IMR-90 (cell line): ENCODE measurements around the gene INO80B. TPM values are rescaled to one million over a fixed set of nuclear protein-coding genes. Genes with fewer than 3 reads are reported as not detected.

Experiments used
- ATAC-seq: fragments of 200-7000 bp; cut with Tn5 transposase; 2 replicates; pipeline ENCODE4 v1.9.1; 2020; ENCODE audit warnings: low read depth, mild to moderate bottlenecking, moderate library complexity
- BruUV-seq: library from RNA; stranded (reverse); fragments of 400-500 nt; replicated peaks from 2 replicates; lab custom pipeline; 2021; lab: Mats Ljungman, UMichigan
- CTCF ChIA-PET: fragments of 300-600 bp; formaldehyde crosslinking; extraction: SDS; loops from one replicate; lab custom pipeline; 2021; ENCODE audit warnings: antibody characterized with exemption; lab: Yijun Ruan, JAX
- POLR2A ChIA-PET: fragments of 300-600 bp; sonication (Branson Sonifier 250); formaldehyde crosslinking; loops from one replicate; lab custom pipeline; 2022; ENCODE audit warnings: antibody characterized with exemption; ENCODE audit not compliant: unreplicated experiment; lab: Charles Lee
- DNase-seq: peaks from one replicate; pipeline ENCODE4 v3.0.0; 2013
- H2AFZ ChIP-seq: replicated peaks from 2 replicates; pipeline ENCODE3; 2013; ENCODE audit warnings: low read length, mild to moderate bottlenecking; ENCODE audit not compliant: poor library complexity
- H2AK5ac ChIP-seq: 2 replicates; pipeline ENCODE4 v1.6.1; 2013; ENCODE audit warnings: low read depth, low read length, inconsistent platforms
- H2AK9ac ChIP-seq: replicated peaks from 2 replicates; pipeline ENCODE3; 2013; ENCODE audit warnings: mild to moderate bottlenecking, low read depth, low read length, moderate library complexity; ENCODE audit not compliant: poor library complexity
- H2BK120ac ChIP-seq: 2 replicates; pipeline ENCODE4 v1.6.1; 2013; ENCODE audit warnings: low read depth, low read length, inconsistent platforms
- H2BK15ac ChIP-seq: 3 replicates; pipeline ENCODE4 v1.6.1; 2013; ENCODE audit warnings: low read depth, low read length, inconsistent platforms
- H2BK20ac ChIP-seq: 2 replicates; pipeline ENCODE4 v1.6.1; 2013; ENCODE audit warnings: low read depth, mild to moderate bottlenecking, inconsistent platforms, low read length, moderate library complexity
- H2BK5ac ChIP-seq: 2 replicates; pipeline ENCODE4 v1.6.1; 2013; ENCODE audit warnings: mild to moderate bottlenecking, low read depth, low read length, inconsistent platforms; ENCODE audit not compliant: poor library complexity, severe bottlenecking
- H3K14ac ChIP-seq: replicated peaks from 2 replicates; pipeline ENCODE4 v1.6.1; 2013; ENCODE audit warnings: low read depth, low read length, inconsistent platforms
- H3K18ac ChIP-seq: 2 replicates; pipeline ENCODE4 v1.6.1; 2013; ENCODE audit warnings: low read depth, low read length, control low read depth
- H3K23ac ChIP-seq: 2 replicates; pipeline ENCODE4 v1.6.1; 2013; ENCODE audit warnings: low read depth, low read length, inconsistent platforms
- H3K27ac ChIP-seq: 2 replicates; pipeline ENCODE4 v1.5.1; 2013; ENCODE audit warnings: mild to moderate bottlenecking, control low read depth, low read length; ENCODE audit not compliant: insufficient read depth
- H3K27me3 ChIP-seq: 2 replicates; pipeline ENCODE4 v1.6.1; 2013; ENCODE audit warnings: low read length; ENCODE audit not compliant: control insufficient read depth, insufficient read depth
- H3K36me3 ChIP-seq: 2 replicates; pipeline ENCODE4 v1.6.1; 2013; ENCODE audit warnings: low read length, mixed read lengths; ENCODE audit not compliant: control insufficient read depth, insufficient read depth
- H3K4ac ChIP-seq: 2 replicates; pipeline ENCODE4 v1.6.1; 2013; ENCODE audit warnings: low read depth, low read length, inconsistent platforms
- H3K4me1 ChIP-seq: 2 replicates; pipeline ENCODE4 v1.6.1; 2013; ENCODE audit warnings: low read length, mixed read lengths; ENCODE audit not compliant: control insufficient read depth, insufficient read depth
- H3K4me2 ChIP-seq: 2 replicates; pipeline ENCODE4 v1.6.1; 2013; ENCODE audit warnings: low read depth, mild to moderate bottlenecking, control low read depth, low read length, moderate library complexity
- H3K4me3 ChIP-seq: 2 replicates; pipeline ENCODE4 v1.5.1; 2013; ENCODE audit warnings: low read depth, mild to moderate bottlenecking, control low read depth, low read length, moderate library complexity; ENCODE audit not compliant: insufficient read depth
- H3K56ac ChIP-seq: 2 replicates; pipeline ENCODE4 v1.6.1; 2013; ENCODE audit warnings: low read length, inconsistent platforms; ENCODE audit not compliant: insufficient read depth; ENCODE audit errors: extremely low read depth
- H3K79me1 ChIP-seq, 2 experiments: 2 replicates each; pipeline ENCODE4 v1.6.1; 2013; ENCODE audit warnings: low read length in 2 of 2, inconsistent platforms in 1 of 2, low read depth in 1 of 2
- H3K9ac ChIP-seq: 2 replicates; pipeline ENCODE4 v1.6.1; 2013; ENCODE audit warnings: low read depth, low read length, control low read depth
- H3K9me1 ChIP-seq: 2 replicates; pipeline ENCODE4 v1.6.1; 2013; ENCODE audit warnings: low read length, inconsistent platforms; ENCODE audit not compliant: insufficient read depth
- H3K9me3 ChIP-seq: 2 replicates; pipeline ENCODE4 v1.6.1; 2013; ENCODE audit warnings: low read length; ENCODE audit not compliant: control insufficient read depth, insufficient read depth
- H4K20me1 ChIP-seq: 2 replicates; pipeline ENCODE4 v1.6.1; 2013; ENCODE audit warnings: low read length, inconsistent platforms; ENCODE audit not compliant: insufficient read depth
- H4K5ac ChIP-seq: 2 replicates; pipeline ENCODE4 v1.6.1; 2013; ENCODE audit warnings: mild to moderate bottlenecking, low read depth, low read length, control low read depth
- H4K8ac ChIP-seq, 2 experiments: 2 replicates each; pipeline ENCODE4 v1.6.1; 2013; ENCODE audit warnings: low read depth in 2 of 2, low read length in 2 of 2, control low read depth in 1 of 2, inconsistent platforms in 1 of 2
- H4K91ac ChIP-seq: 2 replicates; pipeline ENCODE4 v1.6.1; 2013; ENCODE audit warnings: low read depth, low read length, inconsistent platforms; ENCODE audit not compliant: insufficient read depth
- BHLHE40 ChIP-seq: fragments of 150-350 bp; IDR thresholded peaks from 2 replicates; pipeline ENCODE4 v1.6.1; 2016; ENCODE audit warnings: mild to moderate bottlenecking, low read depth, low read length
- CEBPB ChIP-seq: IDR thresholded peaks from 2 replicates; pipeline ENCODE4 v1.6.1; 2012; ENCODE audit warnings: low read depth, low read length, improper control_type of control experiment
- CHD1 ChIP-seq: IDR thresholded peaks from 2 replicates; pipeline ENCODE4 v1.6.1; 2012; ENCODE audit warnings: low read depth, low read length, improper control_type of control experiment
- CTCF ChIP-seq: conservative IDR thresholded peaks from 2 replicates; pipeline ENCODE4 v1.5.1; 2012; ENCODE audit warnings: mild to moderate bottlenecking, low read depth, low read length, improper control_type of control experiment
- ELK1 ChIP-seq: fragments of 150-350 bp; IDR thresholded peaks from 2 replicates; pipeline ENCODE4 v1.6.1; 2016; ENCODE audit warnings: low read depth, mild to moderate bottlenecking, low read length, moderate library complexity, borderline replicate concordance
- FOS ChIP-seq: fragments of 150-350 bp; IDR thresholded peaks from 2 replicates; pipeline ENCODE4 v1.6.1; 2016; ENCODE audit warnings: low read depth, low read length
- MAZ ChIP-seq: IDR thresholded peaks from 2 replicates; pipeline ENCODE4 v1.6.1; 2012; ENCODE audit warnings: low read depth, mild to moderate bottlenecking, low read length, improper control_type of control experiment, moderate library complexity, borderline replicate concordance
- MXI1 ChIP-seq: IDR thresholded peaks from 2 replicates; pipeline ENCODE4 v1.6.1; 2012; ENCODE audit warnings: low read depth, mild to moderate bottlenecking, low read length, moderate library complexity, borderline replicate concordance
- NFE2L2 ChIP-seq: fragments of 150-350 bp; IDR thresholded peaks from 2 replicates; pipeline ENCODE4 v1.6.1; 2016; ENCODE audit warnings: low read depth, mild to moderate bottlenecking, low read length
- POLR2A ChIP-seq: IDR thresholded peaks from 2 replicates; pipeline ENCODE4 v1.6.1; 2012; ENCODE audit warnings: mild to moderate bottlenecking, low read depth, low read length
- RAD21 ChIP-seq: IDR thresholded peaks from 2 replicates; pipeline ENCODE4 v1.6.1; 2012; ENCODE audit warnings: low read length, improper control_type of control experiment
- RFX5 ChIP-seq: IDR thresholded peaks from 2 replicates; pipeline ENCODE4 v1.8.0; 2012; ENCODE audit warnings: low read depth, mild to moderate bottlenecking, low read length, moderate library complexity
- SMC3 ChIP-seq: fragments of 150-350 bp; IDR thresholded peaks from 2 replicates; pipeline ENCODE4 v1.6.1; 2016; ENCODE audit warnings: low read depth, mild to moderate bottlenecking, antibody characterized with exemption, low read length, moderate library complexity
- USF2 ChIP-seq: fragments of 150-350 bp; IDR thresholded peaks from 2 replicates; pipeline ENCODE4 v1.6.1; 2017; ENCODE audit warnings: mild to moderate bottlenecking, antibody characterized with exemption, low read length, low read depth
- WGBS, 2 experiments: methylation state at CpG; one replicate each; pipeline versions ENCODE4 v1.1.5 to v1.1.7; 2013; ENCODE audit warnings: missing lambda C conversion rate in 2 of 2; ENCODE audit not compliant: insufficient read length in 1 of 2; ENCODE audit errors: extremely low coverage in 2 of 2; 5-methylcytosine and 5-hydroxymethylcytosine counted together
- dilution Hi-C: fragments of 300-500 bp; cut with HindIII; formaldehyde crosslinking; loops from one replicate; pipeline ENCODE4 v1.14.3; 2018; ENCODE audit warnings: low sequenced_read_pairs; ENCODE audit not compliant: unreplicated experiment
- in situ Hi-C: fragments of 300-500 bp; cut with MboI; formaldehyde crosslinking; loops from 3 replicates; pipeline ENCODE4 v1.14.3; 2019; ENCODE audit warnings: low sequenced_read_pairs, inconsistent platforms, mixed read lengths
- intact Hi-C: fragments of 100-400 bp; cut with micrococcal nuclease; formaldehyde crosslinking; loops from 2 replicates; pipeline ENCODE4 v1.10.0; 2022
- polyA plus RNA-seq, 3 experiments: library from polyadenylated mRNA; depleted of rRNA; stranded (reverse); fragments of >200 nt; gene quantifications; 2 replicates each; pipeline ENCODE4 v1.2.3, GENCODE V29; 2012; ENCODE audit warnings: low replicate concordance in 1 of 3
- total RNA-seq: library from RNA; depleted of rRNA; stranded (reverse); fragments of >200 nt; gene quantifications from 2 replicates; pipeline ENCODE4 v1.2.3, GENCODE V29; 2012

Gene INO80B
- total and polyA plus RNA-seq, 2 of the 4 experiments (the other 2 are of a cell fraction) = 4.5 to 10.5 TPM

GRCh38 chr2:74448771-74449170 is 6.1 kb upstream of the INO80B start:
- Histone ChIP-seq H2AFZ (no peak overlapping the region), H3K9me3 (no peaks in the 10 kb centered on the region), H4K20me1 (no peaks in the 10 kb centered on the region), H2BK15ac (no peak overlapping the region), H3K18ac (no peak overlapping the region), H3K4me2 (no peak overlapping the region), H3K27ac (no peak overlapping the region), H4K91ac (no peak overlapping the region), H4K5ac (no peak overlapping the region), H2BK20ac (no peak overlapping the region), H3K36me3 (no peaks in the 10 kb centered on the region), H2AK9ac (no peak overlapping the region), H3K79me1 (no peaks in the 10 kb centered on the region), H3K4me3 (no peak overlapping the region), H2AK5ac (no peak overlapping the region), H2BK120ac (no peak overlapping the region), H3K9ac (no peak overlapping the region), H3K4me1 (no peaks in the 10 kb centered on the region), H3K23ac (no peak overlapping the region), H3K14ac (no peak overlapping the region), H3K4ac (no peak overlapping the region), H2BK5ac (no peak overlapping the region), H3K27me3 (peaks cover 5% of the 10 kb centered on the region; the same call in 1 of the 2 replicates), H3K56ac (no peak overlapping the region), H3K9me1 (no peaks in the 10 kb centered on the region), H4K8ac (no peak overlapping the region)
- BruUV-seq = no TSS peak
- no peak for DNase-seq
- dilution Hi-C loops = no loop called here
- intact Hi-C loops = no loop called here
- in situ Hi-C loops = no loop called here
- no CpG with 5 or more reads among the region's 2 CpGs for WGBS, 2 experiments
- ATAC-seq = no peak
- TF ChIP-seq POLR2A (no peak), SMC3 (no peak), MXI1 (no peak), RFX5 (no peak), CHD1 (no peak), NFE2L2 (no peak), CEBPB (no peak), USF2 (no peak), ELK1 (no peak), BHLHE40 (no peak), RAD21 (no peak), FOS (no peak), CTCF (no peak), MAZ (no peak)
- CTCF ChIA-PET = no interaction called here
- POLR2A ChIA-PET = no interaction called here
